DMS53 treated with DMSO at 0.1 percent for 48 hours (cell line): ENCODE results near the gene TMEM72.

Experiments used
- DNase-seq: peaks from one replicate; lab custom pipeline; 2025; ENCODE audit not compliant: unreplicated experiment; lab: John Stamatoyannopoulos, UW

Gene TMEM72

DNA sequence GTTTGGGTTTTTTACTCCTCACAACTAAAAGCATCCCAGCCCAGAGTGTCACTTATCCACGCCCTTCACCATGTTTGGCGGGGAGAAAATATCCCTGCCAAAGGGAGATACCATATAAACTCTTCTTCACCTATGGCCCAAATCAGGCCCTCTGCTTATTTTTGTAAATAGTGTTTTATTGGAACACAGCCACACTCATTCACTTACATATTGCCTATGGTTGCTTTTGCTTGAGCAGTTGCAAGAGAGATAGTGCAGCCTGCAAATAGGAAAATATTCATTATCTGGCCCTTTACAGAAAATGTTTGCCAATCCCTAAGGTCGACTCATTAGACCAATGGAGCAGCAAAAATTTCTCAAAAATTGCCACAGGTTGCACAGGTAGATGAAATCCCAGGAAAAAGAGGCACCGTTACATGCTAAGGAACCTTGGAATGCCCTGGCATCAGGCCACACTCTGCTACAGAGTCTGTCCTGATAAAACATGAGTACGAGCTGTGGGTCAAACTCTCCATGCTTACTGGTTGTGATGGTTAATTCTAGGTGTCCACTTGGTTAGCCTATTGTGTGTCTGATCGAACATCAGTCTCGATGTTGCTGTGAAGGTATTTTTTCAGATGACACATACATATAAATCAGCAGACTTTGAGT lies 40.6 kb downstream of the TMEM72 start:
- DNase-seq, result no peak

DNA sequence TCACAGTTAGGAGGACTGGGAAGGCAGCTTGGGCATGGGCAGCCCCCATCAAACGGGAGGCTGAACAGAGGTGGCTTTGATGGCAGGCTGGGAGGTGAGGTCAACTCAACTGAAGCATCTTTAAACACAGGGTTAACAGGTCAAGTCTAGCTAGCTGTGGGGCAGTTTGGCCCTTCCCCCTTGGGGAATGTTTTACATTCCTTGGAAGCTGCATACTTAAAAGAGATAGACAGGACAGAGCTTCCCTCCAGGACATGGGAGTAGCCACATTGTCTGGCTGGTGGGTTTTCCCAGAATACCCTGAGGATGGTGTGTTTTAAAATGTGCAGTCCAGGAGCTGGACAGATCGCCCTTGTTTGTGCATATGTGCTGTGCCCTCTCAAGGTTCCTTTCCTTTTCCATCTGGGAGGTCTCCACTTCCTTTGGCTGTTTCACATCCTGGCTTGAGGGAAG lies 41.7 kb downstream of the TMEM72 start:
- DNase-seq, result no peak

DNA sequence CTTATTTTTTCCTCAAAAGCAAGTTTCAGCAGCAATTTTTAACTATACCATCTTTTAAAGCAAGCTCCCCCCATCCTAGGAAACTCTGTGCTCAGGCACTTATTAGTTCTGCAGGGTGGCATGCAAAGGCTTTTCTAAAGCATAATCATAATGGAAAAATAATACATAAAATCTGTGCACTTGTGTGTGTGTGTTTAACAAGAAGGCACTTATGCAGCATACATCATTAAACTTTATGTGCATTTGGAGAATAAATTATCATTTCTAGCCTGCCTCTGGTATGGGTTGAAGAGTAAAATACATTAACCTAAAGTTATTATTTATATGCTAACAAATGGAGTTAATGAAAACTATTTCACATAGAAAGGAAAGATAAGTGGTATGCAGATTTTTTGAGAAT lies 42.9 kb downstream of the TMEM72 start:
- DNase-seq, result no peak

DNA sequence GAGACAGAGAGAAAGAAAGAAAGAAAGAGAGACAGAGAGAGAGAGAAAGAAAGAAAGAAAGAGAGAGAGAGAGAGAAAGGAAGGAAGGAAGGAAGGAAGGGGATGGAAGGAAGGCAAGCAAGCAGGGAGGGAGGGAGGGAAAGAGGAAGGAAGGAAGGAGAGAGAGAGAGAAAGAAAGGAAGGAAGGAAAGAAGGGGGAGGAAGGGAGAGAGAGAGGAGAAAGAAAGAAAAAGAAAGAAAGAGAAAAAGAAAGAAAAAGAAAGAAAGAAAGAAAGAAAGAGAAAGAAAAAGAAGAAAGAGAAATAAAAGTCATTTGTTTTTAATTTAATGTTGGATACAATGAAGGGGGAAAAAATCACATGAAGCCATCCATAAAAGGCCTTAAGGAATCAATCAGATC lies 43.8 kb downstream of the TMEM72 start:
- DNase-seq, result no peak

DNA sequence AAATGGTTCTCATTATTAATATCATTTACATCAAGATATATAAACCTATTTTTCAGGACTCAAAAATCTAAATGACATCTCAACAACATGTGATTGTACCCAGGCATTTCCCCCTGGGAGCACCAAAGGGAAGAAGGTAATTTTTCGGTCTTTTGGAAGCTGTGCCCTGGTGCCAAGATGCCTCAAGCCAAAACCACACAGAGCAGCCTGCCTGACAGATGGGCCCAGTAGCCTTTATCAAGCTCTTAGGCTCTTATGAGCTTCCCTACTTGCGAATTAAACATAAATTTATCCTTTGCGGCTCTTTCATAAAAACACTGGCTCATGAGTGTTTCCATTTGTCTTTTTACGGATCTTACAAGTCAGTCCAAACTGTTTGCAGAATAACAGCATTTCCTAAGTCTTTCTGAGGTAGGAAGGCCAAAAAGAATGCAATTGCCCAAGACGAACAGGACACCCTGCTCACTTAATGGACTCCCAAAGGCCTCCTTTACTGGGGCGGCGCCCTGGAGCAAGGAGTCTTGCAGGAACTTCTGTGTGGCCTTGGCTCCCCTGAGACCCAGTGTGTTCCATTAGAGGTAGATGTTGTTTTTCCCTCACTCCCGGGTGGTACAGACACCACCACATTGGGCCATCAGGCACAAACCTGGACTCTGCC lies 44.4 kb downstream of the TMEM72 start:
- DNase-seq, result no peak

DNA sequence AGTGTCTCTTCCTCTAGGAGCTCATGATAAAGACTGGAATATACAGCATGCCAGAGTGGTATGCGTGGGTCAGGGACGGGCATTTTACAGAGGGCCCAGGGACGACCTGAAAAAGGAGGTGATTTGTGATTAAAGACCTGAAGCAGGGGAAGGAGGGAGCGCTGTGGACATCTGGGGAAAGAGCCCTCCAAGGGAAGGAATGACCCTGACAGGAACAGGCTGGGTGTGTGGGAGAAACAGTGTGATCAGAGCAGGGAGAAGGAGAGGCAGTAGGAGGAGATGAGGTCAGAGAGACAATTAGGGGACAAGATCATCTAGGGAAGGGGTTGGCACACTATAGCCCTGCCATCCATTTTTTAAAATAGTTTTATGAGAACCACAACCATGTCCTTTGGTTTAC lies 45.1 kb downstream of the TMEM72 start:
- DNase-seq, result no peak

DNA sequence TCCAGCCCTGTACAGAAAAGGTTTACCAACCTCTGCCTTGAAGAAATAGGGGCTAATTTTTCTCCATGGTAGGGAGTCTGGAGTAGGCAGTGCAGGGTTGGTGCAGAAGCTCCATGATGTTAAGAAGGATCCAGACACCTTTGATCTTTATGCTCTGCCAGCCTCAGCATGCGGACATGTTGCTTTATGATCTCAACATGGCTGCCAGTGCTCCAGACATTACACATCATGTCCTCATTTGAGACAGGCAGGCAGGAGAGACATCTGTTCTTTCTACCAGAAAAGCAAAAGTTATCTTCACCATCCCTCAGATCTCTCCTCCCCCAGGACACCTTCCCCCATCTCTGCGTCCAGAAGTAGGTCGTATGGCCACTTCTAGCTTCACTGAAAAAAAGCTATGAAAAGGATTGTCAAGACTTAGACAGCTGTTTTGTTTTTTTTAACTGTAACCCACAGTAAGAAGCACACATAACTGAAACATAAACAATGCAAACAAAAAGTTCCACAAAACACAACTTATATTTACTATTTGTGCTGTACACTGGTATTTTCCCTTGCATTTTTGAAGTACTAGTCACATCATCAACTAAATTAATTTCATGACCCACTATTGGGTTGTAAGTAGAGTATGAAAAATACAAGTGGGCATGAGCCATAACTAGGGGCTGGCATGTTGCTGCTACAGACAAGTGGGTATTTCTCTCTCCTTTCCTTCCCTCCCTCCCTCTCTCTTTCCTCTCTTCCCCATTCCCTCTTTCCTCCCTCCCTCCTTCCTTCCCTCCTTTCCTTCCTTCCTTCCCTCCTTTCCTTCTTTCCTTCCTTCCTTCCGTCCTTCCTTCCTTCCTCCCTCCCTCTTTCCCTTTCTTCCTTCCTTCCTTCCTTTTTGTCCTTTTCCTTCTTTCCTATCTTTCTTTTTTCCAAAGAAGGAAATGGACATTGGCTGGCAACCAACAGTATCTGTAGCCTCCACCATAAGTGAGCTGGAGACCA lies 45.9 kb downstream of the TMEM72 start:
- no peak for DNase-seq

DNA sequence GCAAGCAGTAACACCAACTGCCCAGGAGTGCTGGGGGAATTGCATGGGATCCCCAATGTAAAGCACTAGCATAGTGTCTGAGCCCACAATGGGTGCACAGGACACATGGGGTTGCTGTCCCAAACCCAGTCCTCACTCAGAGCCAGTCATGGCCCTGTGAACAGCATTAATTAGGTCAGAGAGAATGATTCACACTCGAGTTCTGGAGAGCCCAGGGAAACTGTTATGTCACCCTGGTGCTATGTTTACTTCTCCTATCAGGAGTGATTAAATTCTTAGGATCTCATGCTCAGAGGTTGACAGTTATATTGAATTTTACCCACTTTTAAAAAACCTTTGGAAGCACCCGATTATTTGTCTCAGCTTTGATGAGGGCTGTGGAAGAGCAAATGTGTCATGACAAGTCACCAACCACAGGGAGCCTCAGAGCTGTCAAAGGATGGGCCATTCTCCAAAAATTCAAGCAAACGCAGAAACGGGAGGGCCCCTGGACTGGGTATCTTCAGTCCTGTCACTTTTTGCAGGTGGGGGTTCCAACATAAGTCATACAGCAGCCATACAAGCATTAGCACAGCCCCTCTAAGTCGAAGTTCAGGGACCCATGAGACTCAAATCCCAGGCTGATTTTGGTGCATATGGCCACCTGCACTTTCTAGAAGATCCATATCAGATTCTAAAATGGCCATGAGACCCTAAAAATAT lies 47.2 kb downstream of the TMEM72 start:
- no peak for DNase-seq

DNA sequence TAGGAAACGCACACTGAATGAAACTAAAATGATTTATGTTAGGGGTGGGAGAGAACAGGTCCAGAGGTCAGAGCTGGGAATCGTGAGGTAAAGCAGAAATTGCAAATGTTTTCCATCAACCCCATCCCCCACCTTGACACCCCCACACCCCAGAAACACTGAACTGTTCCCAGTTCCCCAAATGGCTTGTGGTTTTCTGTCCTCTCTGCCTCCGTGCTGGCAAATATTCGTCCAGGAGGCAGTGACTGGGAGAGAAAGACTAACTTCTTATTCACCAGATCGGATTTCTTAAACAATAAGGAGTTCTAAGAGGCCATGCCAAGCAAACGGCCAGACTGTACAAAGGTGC lies 47.7 kb downstream of the TMEM72 start:
- DNase-seq, result no peak

DNA sequence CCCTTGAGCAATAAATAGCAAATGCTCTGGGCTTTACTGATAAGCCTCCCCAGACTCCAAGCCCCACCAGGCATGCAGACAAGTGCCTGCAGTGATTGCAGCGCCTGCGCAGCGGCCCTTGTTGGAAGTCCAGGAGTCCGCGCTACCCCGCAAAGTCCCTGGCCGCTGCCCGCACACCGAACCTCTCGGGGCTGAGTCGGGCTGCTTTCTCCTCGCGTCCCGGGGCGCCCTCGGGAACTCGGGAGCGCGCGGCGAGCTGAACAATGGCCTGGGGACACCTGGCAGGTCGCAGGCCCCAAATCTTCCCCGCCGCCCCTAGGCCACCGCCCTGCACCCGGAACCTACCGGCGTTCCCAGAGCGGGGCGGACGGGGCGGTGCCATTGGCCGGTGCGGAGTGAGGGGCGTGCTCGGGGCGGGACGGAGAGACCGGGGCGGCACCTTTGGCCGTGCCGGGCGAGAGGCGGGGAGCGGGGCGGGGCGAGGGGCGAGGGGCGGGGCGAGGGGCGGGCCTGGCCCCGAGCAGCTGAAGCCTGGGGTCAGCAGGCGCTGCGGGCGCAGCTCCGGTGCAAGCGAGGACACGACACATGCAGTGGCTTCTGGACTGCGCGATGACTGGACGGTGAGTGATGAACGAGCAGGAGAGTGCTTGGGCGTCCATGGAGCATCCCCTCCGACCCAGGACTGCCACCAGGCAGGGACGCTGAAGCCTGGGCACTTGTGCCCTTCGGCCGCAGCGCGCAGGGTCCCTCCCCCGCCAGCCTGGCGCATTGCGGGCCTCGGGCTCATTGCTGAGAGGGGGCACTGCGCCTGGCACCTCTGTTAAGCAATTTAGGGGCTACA lies 48.3 kb downstream of the TMEM72 start, which contains the start of gene RASSF4:
TSS of gene RASSF4 (plus strand) at position 556 of the 841 bp plus-strand sequence. CDS start 10,401 bp downstream, outside the sequence.
- peak; percentile 64 for DNase-seq

DNA sequence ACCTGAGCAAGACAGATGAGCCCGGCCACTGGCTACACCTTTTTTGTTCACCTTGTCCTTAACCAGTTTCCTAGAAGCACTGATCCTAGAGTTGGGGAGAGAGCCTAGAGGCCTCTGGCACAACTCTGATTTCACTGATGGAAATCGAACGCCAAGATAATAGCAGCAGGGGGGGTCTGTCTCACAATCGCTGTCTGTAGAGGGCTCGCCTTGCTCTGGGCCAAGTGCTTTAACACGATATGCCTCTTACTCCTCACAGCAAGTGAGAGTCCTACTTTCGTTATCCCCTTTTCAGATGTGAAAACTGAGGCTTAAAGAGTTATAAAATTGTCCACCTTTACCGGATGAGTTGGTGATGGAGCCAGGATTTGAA lies 48.9 kb downstream of the TMEM72 start:
- DNase-seq, result no peak

DNA sequence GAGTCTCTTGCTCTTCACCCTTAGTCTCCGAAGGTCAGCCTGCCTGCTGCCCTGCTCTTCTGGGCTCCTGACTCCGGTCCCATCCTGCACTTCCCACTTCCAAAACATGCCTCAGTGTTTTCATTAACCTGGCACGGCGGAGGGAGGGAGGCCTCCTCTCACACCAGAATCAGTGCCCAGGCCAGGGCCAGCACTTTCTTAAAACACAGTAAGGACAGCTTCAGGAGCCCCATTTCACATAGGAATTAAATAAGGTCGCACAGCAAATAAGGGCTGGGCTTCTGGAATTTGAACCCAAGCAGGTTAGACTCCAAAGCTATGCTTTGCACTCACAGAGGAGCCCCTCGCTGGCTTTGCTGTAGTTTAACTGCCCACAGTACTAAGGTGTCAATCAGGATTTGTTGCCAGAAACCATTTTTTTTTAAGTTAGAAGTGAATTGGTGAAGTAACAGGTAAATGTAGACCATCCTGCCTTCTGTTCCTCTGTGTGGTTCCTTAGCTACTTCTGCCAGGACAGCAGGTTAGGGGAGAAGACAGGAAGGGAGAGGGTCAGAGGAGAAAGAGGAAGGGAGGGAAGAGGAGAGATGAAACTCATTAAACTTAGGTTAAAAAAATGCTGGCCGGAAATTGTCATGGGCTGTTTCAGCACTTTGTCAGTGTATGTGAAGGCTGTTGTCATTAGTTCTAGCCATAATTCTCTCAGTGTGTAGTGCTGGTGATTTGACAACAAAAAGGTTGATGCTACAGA lies 49.5 kb downstream of the TMEM72 start:
- no peak for DNase-seq

DNA sequence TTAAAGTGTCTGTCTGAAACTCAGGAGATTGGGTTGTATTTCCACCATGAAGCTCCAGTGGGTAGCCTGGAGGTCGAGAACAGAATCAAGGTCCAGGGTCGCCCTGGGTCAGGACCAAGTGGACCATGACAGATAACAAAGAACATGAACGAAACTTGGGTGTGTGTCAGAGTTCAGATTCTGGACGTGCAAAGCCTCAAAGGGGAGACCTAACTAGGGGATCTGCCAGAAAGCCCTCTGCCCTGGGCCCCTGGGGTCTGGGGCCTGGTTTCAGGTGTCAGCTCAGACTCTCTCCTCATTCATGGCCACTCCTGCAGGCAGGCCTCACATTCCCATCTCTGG lies 50.1 kb downstream of the TMEM72 start:
- DNase-seq, result no peak

DNA sequence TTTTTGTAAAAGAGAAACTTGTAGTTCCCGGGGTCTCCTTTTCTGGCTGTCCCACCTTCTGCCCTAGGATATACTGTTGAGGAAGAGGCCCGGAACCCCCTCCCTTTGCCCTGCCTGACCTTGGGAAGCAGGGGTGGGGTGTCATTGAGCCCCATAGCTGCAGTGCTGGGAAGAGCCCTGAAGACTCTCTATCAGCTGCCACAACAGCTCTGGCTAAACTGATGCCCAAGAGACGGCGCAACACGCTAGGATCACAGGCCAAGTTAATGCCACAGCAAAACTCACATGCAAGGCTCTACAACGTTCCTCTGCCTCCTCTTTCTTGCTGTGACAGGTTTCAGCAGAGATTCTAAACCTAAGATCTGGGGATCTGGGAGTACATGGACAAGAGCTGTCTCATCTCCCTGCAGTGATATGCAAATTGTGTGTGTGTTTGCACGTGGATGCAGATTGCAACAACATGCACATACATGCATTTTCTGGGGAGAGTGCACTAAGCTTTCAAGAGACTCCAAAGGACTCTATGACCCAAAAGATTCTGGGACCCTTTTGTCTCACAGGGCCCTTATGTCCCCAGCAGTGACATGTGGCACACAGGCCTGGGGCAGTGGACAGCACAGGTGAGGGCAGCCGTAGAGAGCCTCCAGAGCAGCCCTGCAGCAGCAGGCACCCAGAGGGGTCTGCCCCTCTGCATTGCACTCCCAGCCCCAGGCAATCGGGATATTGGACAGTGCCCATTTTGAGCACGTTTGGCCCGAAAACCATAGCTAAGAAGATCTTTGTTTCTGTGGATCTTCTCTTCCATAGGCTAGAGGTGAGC lies 51.0 kb downstream of the TMEM72 start:
- no peak for DNase-seq

DNA sequence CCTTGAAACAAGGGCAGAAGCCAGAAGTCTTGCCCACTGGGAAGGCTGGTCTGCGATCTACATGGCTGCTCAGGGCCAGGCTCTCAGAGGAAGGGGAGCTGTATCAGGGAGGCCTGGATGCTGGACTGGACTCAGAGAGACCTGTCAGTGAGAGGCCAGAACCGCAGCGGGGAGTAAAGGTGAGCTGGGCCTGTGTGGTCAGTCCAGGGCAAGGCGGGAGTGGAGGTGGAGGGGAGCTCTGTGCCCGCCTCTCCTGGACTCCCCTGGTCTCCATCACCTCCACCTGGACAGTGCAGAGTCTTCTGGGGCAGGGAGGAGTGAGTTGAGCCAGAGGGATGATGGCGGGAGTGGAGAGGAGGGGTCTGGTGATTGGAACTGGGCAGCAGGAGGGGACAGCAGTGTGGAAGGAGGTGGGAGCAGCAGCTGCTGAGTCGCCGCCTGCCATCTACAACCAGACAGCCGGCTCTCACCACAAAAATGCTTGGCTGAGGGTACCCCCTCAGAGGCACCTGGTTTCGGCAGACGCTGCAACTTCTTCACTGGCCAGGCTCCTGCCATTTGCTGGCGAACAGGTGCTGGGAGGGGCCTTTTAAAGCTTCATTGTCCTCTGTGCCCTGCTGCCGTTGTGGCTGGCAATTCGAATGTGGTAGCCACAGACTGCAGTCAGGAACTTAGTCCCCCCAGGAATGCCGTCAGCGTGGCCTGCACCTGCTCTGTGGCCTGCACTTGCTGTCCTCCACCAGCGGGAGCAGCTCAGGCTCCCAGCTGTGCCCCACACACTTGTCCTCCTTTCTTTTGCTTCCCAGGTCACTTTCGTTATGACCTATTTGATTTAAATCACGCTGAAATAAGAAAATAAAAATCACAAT lies 52.0 kb downstream of the TMEM72 start:
- peak; percentile 28 for DNase-seq

DNA sequence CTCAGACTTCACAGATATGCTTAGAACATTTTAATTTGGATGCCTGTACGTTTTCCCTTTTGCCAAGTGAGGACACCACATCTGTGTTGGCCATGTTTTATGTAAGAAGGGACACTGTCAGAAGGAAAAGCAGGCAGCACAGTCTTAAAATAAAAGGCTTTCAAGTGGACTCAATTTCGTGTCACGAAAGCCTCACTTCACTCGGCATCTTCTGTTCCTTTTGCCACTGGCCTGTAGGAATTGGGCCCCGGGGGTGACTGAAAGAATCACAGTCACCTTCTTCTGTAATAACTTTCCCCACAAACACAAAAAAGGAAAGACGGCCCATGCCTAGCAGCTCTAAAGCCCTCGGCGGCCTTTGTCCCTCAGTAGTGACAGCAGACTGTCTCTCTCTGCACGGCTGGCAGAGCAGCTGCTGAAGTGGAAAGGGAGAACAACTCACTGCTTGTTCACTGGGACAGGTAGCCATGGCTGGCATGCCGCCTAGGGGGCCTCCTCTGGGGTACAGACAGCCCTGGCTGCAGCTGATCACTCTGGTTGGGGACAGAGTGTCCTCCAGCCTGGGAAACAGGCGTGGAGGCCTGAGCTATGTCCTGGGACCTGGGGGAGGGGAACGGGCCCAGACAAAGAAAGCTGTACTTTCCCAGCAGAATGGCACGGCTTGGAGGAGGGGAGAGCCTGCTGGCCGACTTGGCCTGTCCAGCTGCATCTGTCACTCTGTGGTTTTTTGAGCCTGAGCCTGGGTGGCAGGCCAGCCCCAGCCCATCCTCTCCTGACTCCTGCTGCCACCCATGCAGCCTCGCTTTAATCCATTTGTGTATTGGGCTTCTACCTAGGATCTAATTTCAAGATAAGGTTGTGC lies 52.9 kb downstream of the TMEM72 start:
- peak; percentile 41 for DNase-seq

DNA sequence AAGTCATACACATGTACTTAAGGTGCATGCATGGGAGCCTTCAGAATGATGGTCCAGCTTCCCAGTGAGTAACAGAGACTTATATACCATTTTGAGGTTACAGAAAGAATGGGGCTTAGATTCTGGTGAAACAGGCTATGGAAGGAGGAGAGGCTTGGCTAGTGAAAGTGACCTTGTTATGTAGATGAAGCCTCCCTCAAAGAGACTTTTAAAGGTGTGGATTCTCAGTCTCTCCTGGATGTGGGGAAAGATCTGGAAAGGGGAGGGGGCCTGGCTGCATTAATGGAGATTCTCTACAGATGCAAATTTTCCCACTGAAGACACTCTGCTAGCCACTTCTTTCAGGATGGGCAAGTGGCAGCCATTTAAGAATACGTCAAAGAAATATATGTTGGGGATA lies 54.0 kb downstream of the TMEM72 start:
- no peak for DNase-seq
